Retinal pigment epithelial cell (primary cell): ENCODE results near the gene DLX4.

Experiments used
- DNase-seq: peaks from one replicate; pipeline ENCODE4 v3.0.0-alpha.2; 2010; ENCODE audit warnings: low read depth
- H3K4me3 ChIP-seq: 2 replicates; pipeline ENCODE4 v1.5.1; 2011; ENCODE audit warnings: mild to moderate bottlenecking, low read length, control low read depth, moderate library complexity
- TF ChIP-seq, protein P1 (sequence below): conservative IDR thresholded peaks from 2 replicates; pipeline ENCODE4 v1.5.1; 2011; ENCODE audit warnings: low read depth, low read length, control low read depth, inconsistent platforms

The DLX4 gene

DNA sequence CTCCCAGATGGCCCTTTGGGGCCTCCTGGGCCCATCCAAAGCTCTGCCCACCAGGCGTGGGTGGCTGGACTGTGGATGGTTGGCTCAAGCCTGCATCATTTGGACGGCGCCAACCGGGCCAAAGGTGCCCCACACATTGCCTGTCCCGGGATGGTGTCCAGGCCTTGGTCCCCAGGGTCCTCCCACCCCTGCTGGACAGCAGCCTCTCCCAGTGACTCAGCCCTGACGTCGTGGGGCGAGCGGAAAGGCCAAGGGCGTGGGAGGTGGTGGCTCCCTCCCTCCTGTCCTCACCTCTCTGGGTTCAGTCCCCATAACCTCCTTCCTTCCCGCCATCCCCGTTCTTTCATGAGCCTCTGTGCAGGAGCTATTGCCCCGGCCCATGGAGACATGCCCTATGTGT lies 42.1 kb upstream of the DLX4 start:
- no peak overlapping the region for H3K4me3 ChIP-seq
- TF ChIP-seq, protein P1, sequence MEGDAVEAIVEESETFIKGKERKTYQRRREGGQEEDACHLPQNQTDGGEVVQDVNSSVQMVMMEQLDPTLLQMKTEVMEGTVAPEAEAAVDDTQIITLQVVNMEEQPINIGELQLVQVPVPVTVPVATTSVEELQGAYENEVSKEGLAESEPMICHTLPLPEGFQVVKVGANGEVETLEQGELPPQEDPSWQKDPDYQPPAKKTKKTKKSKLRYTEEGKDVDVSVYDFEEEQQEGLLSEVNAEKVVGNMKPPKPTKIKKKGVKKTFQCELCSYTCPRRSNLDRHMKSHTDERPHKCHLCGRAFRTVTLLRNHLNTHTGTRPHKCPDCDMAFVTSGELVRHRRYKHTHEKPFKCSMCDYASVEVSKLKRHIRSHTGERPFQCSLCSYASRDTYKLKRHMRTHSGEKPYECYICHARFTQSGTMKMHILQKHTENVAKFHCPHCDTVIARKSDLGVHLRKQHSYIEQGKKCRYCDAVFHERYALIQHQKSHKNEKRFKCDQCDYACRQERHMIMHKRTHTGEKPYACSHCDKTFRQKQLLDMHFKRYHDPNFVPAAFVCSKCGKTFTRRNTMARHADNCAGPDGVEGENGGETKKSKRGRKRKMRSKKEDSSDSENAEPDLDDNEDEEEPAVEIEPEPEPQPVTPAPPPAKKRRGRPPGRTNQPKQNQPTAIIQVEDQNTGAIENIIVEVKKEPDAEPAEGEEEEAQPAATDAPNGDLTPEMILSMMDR: no peak
- no peak for DNase-seq

- no peak for DNase-seq
- H3K4me3 ChIP-seq: no peak overlapping the region
- TF ChIP-seq, protein P1: no peak
Observed at GRCh38 chr17:49928126-49928800, 40.7 kb upstream of the DLX4 start.

GRCh38 chr17:49928837-49929475 lies 40.0 kb upstream of the DLX4 start:
- DNase-seq: no peak
- no peak overlapping the region for H3K4me3 ChIP-seq
- TF ChIP-seq, protein P1: no peak

DNA sequence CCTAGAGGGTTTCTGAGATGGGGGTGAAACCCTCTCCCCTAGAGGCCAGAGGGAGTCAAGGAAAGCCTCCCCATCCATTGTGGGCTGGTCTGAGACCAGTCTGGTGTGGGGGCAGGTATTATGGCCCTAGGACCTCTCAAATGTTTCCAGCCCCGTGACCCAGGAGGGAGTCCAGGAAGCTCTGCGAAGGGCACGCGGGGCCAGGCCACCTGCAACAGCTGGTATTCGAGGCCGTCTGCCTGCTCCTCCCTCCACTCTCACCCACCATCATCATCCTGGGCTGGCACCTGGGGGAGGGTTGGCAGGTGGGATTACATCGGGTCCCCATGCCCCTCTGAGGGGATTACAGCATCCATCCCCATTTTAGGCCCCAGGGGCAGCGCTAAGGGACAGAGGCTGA lies 38.1 kb upstream of the DLX4 start:
- TF ChIP-seq, protein P1: no peak
- H3K4me3 ChIP-seq: no peak overlapping the region
- no peak for DNase-seq

GRCh38 chr17:49931416-49932137 lies 37.4 kb upstream of the DLX4 start:
- DNase-seq: no peak
- TF ChIP-seq, protein P1: no peak

DNA sequence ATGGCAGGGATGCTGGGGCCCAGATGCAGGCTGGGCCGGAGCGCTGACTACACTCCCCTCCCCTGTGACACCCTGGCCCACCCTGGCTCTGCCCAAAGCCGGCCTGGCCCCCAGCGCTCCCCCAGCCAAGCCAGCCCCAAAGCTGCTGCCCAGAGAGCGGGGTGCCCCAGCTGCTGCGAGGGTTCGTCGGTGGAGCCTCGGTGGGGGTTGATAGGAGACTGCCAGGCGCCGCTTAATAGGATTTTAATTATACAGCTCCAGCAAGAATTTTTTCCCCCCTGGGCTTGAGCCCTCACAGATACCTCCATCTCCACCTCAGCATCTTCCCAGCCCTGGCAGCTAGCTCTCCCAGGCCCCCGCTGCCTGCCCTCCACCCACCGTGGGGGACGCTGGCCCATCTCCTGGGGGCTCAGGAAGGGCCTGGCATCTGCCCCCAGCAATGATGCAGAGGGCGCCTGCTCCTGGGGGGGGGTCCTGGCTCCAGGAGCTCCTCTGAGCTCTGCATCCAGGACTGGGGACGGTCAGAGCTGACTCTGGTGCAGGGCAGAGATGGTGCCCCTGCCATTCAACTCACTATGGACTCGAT lies 36.8 kb upstream of the DLX4 start:
- no peak overlapping the region for H3K4me3 ChIP-seq
- no peak for DNase-seq
- TF ChIP-seq, protein P1: no peak

More at GRCh38 chr17:49931416-49932137, 37.4 kb upstream of the DLX4 start:
- no peak overlapping the region for H3K4me3 ChIP-seq
